Measurements from ENCODE around the gene IQCN.

Gene IQCN

DNA sequence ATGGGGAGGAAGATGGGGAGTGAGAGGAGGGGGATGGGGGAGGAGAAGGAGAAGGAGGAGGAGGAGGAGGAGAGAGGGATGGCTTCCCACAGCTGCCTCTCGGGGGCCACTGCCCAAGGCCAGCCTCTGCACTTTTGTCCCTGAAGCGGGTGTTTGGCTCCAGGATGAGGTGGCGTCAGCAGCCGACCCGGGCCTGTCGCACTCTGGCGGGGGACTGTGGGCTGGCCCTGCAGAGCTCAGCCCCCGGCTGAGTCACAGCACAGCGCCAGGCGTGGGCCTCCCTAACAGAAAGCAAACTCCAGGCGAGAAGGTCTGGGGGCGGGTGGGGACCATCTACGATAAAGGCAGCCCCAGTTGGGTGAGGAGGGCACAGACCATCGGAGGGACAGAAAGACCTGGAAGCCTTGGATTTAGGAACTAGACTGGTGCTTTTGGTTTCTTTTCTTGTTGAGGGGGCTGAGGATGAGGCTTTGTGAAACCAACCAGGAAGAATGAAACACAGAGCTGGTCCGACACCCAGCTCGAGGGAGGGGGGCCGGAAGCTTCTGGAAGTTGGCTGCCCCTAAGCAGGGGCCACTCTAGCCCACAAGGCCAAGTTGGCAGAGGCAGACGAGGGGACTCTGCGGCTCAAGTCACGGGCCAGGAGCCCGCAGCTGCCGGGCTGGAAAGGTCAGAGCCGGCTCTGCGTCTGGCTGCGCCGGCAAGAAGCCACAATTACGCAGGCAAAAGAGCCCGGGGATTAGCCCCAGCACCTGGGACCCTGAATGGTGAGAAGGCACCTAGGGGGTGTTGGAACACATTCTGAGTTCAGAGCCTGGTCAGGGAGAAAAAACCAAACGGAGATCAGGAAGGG, 30.4 kb upstream of the IQCN start:
- DNase-seq (ENCODE audit: low read depth), result peak; percentile 80
- TF ChIP-seq, protein P1, sequence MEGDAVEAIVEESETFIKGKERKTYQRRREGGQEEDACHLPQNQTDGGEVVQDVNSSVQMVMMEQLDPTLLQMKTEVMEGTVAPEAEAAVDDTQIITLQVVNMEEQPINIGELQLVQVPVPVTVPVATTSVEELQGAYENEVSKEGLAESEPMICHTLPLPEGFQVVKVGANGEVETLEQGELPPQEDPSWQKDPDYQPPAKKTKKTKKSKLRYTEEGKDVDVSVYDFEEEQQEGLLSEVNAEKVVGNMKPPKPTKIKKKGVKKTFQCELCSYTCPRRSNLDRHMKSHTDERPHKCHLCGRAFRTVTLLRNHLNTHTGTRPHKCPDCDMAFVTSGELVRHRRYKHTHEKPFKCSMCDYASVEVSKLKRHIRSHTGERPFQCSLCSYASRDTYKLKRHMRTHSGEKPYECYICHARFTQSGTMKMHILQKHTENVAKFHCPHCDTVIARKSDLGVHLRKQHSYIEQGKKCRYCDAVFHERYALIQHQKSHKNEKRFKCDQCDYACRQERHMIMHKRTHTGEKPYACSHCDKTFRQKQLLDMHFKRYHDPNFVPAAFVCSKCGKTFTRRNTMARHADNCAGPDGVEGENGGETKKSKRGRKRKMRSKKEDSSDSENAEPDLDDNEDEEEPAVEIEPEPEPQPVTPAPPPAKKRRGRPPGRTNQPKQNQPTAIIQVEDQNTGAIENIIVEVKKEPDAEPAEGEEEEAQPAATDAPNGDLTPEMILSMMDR (conservative IDR thresholded peaks at IDR 0.05; ENCODE audit: low read depth, low read length), result no peak

DNA sequence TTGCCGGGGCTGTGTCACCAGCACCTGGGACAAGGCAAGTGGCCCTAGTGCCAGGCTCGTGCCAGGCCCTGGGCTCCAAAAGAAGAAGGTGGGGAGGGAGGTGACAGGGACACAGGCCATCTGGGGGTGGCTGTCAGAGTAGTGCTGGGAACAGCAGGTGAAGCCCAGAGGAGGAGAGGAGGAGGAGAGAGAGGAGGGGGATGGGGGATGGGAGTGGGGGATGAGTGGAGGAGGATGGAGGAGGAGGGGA, 29.9 kb upstream of the IQCN start:
- DNase-seq (ENCODE audit: low read depth), result no peak
- TF ChIP-seq, protein P1 (conservative IDR thresholded peaks at IDR 0.05; ENCODE audit: low read depth, low read length), result no peak
- no peak overlapping the region for H3K4me3 ChIP-seq (ENCODE audit: low read depth, low read length)

More for the DNA sequence above, 30.4 kb upstream of the IQCN start:
- peak overlapping the region; percentile 40 for H3K4me3 ChIP-seq (ENCODE audit: low read depth, low read length)

DNA sequence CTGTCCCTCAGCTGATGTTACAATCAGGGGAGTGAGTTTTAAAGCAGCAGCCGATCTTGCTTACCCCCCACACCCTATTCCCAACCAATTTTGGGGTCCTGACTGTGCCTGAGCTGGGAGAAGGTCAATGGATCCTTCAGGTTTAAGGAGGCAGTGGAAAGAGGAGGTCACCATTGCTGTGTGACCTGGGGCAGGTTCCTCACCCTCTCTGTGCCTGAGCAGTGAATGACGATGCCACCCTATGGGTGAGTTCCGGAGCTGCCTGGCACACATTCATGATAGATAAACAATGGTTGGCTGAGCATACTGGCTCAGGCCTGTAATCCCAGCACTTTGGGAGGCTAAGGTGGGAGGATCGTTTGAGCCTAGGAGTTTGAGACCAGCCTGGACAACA, 27.5 kb upstream of the IQCN start:
- DNase-seq (ENCODE audit: low read depth), result no peak
- TF ChIP-seq, protein P1 (conservative IDR thresholded peaks at IDR 0.05; ENCODE audit: low read depth, low read length), result no peak
- H3K4me3 ChIP-seq (ENCODE audit: low read depth, low read length), result no peak overlapping the region

DNA sequence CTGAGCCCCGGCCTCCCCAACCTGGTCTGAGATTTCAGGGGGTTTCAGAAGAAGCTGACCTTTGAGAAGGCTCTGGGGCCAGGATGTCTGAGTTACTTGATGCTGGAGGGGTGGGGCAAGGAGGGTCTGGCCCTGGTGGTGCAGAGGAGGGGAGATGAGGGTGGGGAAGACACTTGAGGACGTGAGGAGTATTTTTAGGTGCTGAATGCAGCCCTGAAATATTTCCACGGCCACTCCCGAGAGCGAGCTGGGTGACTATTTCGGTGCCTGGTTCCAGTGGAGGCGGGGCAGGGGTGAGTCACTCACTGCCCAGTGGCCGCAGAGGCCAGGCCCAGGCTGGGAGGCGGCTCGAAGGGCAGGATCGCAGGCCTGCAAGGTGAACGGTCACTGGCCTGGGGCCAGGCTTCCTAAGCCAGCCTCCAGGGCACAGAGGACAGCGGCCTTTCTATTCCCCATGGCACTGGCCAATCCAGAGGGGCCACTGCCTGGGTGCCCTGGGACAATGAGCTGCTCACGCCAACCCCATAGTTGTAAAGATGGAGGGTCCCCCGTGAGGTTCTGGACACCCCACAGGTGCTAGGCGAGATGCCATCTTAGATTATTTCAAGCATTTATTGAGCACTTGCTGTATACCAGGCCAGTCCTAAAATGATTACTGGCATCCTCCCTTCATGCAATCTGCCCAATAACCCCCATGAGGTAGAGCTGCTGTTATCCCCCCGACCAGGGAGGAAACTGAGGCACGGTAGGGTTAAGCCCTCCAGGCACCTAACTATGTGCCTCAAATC, 26.9 kb upstream of the IQCN start:
- peak; percentile 54 for DNase-seq (ENCODE audit: low read depth)
- no peak overlapping the region for H3K4me3 ChIP-seq (ENCODE audit: low read depth, low read length)
- TF ChIP-seq, protein P1 (conservative IDR thresholded peaks at IDR 0.05; ENCODE audit: low read depth, low read length), result no peak

DNA sequence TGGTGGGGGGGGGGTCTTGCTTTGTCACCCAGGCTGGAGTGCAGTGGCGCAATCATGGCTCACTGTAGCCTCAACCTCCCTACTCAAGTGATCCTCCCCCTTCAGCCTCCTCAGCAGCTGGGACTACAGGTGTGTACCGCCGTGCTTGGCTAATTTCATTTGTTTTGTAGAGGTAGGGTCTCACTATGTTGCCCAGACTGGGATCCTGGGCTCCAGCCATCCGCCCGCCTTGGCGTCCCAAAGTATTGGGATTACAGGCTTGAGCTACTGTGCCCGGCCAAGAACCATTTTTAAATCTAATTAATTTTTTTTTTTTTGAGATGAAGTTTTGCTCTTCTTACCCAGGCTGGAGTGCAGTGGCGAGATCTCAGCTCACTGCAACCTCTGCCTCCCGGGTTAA, 25.4 kb upstream of the IQCN start:
- TF ChIP-seq, protein P1 (conservative IDR thresholded peaks at IDR 0.05; ENCODE audit: low read depth, low read length), result no peak
- H3K4me3 ChIP-seq (ENCODE audit: low read depth, low read length), result no peak overlapping the region
- no peak for DNase-seq (ENCODE audit: low read depth)

DNA sequence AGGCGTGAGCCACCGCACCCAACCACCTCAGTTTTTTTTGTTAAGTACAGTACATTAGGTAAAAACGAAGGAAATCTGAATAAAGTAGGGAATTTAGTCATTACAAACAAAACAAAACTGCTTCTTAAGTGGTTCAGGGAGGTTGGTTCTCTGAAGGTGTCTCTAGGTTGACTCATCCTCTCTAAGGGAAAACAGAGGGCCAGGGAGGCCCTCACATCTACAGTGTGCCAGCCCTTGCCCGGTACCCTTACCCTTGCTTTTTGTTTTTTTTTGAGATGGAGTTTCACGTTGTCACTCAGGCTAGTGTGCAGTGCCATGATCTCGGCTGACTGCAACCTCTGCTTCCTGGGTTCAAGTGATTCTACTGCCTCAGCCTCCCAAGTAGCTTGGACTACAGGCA, 24.3 kb upstream of the IQCN start:
- TF ChIP-seq, protein P1 (conservative IDR thresholded peaks at IDR 0.05; ENCODE audit: low read depth, low read length), result no peak

More for the DNA sequence above, 24.3 kb upstream of the IQCN start:
- no peak for DNase-seq (ENCODE audit: low read depth)
- H3K4me3 ChIP-seq (ENCODE audit: low read depth, low read length), result no peak overlapping the region
